ENCODE data around the gene ASTN2. TPM values are rescaled to one million over a fixed set of nuclear protein-coding genes. Genes with fewer than 3 reads are reported as not detected.

ASTN2 gene
- total RNA-seq, 4 donors from 2014 or later = 0.97 to 4.7 (median 3.0) TPM

DNA sequence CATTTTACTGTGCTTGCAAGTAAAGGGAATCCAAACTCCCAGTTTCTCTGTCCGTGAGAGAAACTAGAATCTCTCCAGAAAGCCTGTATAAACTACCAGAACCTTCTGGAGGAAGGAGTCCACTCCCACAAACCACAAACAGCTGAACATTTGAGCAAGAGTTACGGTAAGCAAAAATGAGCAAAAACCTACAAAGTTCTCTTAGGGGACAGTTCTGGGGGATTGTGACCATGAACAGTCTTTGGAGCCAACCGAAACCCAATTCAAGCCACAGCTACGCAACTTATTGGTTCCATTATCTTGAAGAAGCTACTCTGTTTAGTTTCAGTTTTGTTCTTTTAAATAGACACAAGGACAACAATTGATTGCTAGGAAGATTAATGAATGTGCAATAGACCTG lies 330.6 kb downstream of the ASTN2 start:
- no peak overlapping the region for H3K4me3 ChIP-seq (ENCODE audit: low read depth, poor library complexity, severe bottlenecking)
- TF ChIP-seq, protein P1, sequence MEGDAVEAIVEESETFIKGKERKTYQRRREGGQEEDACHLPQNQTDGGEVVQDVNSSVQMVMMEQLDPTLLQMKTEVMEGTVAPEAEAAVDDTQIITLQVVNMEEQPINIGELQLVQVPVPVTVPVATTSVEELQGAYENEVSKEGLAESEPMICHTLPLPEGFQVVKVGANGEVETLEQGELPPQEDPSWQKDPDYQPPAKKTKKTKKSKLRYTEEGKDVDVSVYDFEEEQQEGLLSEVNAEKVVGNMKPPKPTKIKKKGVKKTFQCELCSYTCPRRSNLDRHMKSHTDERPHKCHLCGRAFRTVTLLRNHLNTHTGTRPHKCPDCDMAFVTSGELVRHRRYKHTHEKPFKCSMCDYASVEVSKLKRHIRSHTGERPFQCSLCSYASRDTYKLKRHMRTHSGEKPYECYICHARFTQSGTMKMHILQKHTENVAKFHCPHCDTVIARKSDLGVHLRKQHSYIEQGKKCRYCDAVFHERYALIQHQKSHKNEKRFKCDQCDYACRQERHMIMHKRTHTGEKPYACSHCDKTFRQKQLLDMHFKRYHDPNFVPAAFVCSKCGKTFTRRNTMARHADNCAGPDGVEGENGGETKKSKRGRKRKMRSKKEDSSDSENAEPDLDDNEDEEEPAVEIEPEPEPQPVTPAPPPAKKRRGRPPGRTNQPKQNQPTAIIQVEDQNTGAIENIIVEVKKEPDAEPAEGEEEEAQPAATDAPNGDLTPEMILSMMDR (IDR thresholded peaks at IDR 0.05) = no peak
- TF ChIP-seq POLR2A (IDR thresholded peaks at IDR 0.05) = no peak
- WGBS, 2 donors = 82 to 84% methylated on average over 4 of the region's 4 CpGs
- intact Hi-C loops (cut with DNase I; ENCODE audit: low total_unique reads) = no loop called here
- no peak for DNase-seq (ENCODE audit: low spot score in 2 of 2)

DNA sequence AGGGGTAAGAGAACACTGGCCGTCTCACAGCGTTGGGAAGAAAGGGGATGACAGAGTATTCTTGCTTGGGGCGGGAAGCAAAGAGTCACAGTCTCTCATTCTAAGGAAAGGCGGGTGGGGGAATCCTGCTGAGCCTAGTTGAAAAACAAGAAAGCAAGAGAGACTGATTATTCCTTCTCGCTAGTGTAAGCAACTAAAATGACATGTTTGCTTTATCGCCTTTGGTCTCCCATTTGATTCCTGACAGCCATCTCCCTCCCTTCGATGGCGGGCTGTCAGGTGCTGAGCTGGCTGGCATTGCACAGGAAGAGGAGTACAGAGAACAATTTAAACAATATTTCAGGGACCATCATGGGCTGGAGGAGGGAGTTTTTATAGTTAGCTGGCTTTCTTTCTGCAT lies 331.3 kb downstream of the ASTN2 start:
- 78 to 81% methylated on average over 8 of the region's 8 CpGs for WGBS, 2 donors
- no peak overlapping the region for H3K4me3 ChIP-seq (ENCODE audit: low read depth, poor library complexity, severe bottlenecking)
- intact Hi-C loops (cut with DNase I; ENCODE audit: low total_unique reads) = no loop called here
- TF ChIP-seq, protein P1 (IDR thresholded peaks at IDR 0.05) = no peak
- no peak for TF ChIP-seq POLR2A (IDR thresholded peaks at IDR 0.05)
- no peak for DNase-seq (ENCODE audit: low spot score in 2 of 2)

DNA sequence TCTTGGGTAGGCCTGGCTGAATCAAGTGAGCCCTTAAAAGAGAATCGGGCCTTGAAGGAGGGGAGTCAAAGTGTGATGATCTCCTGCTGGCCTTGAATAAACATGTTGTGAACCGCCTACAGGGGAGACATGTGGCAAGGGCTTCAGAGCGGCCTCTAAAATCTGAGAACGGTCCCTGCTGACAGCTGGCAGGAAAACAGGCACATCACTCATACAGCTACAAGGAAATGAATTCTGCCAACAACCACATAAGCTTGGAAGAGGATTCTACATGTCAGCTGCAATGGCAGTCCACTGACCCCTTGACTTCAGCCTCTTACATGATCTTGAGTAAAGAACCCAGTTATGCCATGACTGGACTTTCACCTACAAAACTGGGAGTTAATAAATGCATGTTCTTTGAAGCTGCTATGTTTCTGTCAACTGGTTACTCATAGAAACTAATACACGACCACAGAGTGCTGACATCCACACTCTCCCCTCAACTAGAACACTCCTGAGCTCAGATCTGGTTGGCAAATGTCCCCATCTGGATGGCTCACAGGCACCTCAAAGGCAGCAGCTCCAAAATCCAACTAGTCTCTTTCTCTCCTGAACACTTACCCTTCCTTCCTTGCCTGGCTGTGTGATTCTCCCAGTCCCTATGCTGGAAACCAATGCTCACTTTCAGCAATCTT lies 333.1 kb downstream of the ASTN2 start:
- H3K4me3 ChIP-seq (ENCODE audit: low read depth, poor library complexity, severe bottlenecking) = no peak overlapping the region
- intact Hi-C loops (cut with DNase I; ENCODE audit: low total_unique reads) = no loop called here
- TF ChIP-seq POLR2A (IDR thresholded peaks at IDR 0.05) = no peak
- TF ChIP-seq, protein P1 (IDR thresholded peaks at IDR 0.05) = no peak
- no peak for DNase-seq (ENCODE audit: low spot score in 2 of 2)
- 34 to 40% methylated on average over 5 of the region's 5 CpGs for WGBS, 2 donors

DNA sequence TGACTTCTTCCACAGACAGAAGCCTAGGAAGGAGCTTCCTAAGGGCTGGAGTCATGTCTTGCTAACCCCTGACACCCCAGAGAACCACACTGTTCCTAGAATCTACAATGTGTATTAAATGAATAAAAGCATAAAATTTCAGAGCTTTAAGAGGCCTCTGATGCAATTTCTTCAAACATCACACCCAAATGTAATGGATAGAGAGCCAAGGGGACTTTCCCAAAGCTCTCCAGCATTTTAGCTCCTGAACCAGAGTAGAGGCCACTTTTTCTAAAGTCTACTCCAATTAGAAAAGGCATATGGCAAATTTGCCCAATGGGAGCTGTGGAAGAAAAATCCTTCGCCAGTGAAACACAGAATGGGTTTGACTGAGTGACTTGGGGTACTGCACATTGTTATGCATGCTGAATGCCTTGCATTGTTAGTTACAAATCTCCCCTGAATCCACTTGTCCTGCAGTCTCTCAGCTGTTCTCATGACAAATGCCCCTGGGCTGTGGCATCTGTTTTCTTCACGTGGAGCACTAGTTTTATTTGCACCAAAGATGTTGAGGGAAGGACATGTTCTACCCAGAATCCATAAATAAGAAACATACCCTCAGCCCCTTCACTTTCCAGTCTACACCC lies 334.0 kb downstream of the ASTN2 start:
- 48 to 77% methylated on average over 2 of the region's 2 CpGs for WGBS, 2 donors
- H3K4me3 ChIP-seq (ENCODE audit: low read depth, poor library complexity, severe bottlenecking) = no peak overlapping the region
- TF ChIP-seq, protein P1 (IDR thresholded peaks at IDR 0.05) = no peak
- TF ChIP-seq POLR2A (IDR thresholded peaks at IDR 0.05) = no peak
- DNase-seq (ENCODE audit: low spot score in 2 of 2) = no peak
- intact Hi-C loops (cut with DNase I; ENCODE audit: low total_unique reads) = no loop called here

DNA sequence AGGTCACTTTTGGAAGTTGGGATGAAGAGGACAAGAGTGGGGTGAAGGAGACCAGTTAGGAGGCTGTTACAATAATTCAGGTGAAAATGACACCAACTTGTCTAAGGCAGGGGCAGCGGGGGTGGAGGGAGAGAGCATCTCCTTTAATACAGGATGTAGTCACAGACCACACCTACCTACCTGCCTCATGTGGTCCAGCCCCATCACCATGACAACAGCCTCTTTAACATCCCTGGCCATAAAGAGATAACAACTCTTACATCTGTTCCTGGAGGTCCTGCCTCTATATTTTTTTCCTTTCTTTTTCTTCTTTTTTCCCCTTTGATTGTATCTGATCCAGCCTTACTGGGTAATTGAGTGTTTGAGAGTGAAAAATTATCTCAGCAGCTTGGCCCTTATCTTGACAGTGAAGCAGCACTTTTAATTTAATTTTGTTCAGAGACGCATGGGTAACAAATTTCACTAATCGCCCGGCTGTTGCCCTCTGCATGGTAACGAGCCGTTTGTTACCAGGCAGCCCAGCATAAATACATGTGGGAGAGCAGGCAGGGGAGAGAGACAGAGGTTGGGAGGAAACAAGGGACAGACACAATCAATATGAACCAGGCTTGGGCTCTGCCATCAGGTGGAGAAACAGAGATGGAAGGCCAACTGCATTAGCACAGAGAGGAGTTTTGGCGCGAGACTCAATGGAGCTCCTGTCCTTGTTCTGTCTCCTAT lies 338.1 kb downstream of the ASTN2 start:
- WGBS, 2 donors = 84 to 89% methylated on average over 8 of the region's 8 CpGs
- intact Hi-C loops (cut with DNase I; ENCODE audit: low total_unique reads) = no loop called here

More for the DNA sequence above, 338.1 kb downstream of the ASTN2 start:
- no peak for DNase-seq (ENCODE audit: low spot score in 2 of 2)
- no peak for TF ChIP-seq POLR2A (IDR thresholded peaks at IDR 0.05)
- TF ChIP-seq, protein P1 (IDR thresholded peaks at IDR 0.05) = no peak
- H3K4me3 ChIP-seq (ENCODE audit: low read depth, poor library complexity, severe bottlenecking) = no peak overlapping the region

Measured in lower leg skin (tissue), 4 donors.